Kasumi-1 (cell line): Measurements from ENCODE around the gene RAB36.

ENCODE experiments used
- DNase-seq, 2 experiments: peaks; one replicate each; lab custom pipeline; 2025; lab: John Stamatoyannopoulos, UW

The RAB36 gene

DNA sequence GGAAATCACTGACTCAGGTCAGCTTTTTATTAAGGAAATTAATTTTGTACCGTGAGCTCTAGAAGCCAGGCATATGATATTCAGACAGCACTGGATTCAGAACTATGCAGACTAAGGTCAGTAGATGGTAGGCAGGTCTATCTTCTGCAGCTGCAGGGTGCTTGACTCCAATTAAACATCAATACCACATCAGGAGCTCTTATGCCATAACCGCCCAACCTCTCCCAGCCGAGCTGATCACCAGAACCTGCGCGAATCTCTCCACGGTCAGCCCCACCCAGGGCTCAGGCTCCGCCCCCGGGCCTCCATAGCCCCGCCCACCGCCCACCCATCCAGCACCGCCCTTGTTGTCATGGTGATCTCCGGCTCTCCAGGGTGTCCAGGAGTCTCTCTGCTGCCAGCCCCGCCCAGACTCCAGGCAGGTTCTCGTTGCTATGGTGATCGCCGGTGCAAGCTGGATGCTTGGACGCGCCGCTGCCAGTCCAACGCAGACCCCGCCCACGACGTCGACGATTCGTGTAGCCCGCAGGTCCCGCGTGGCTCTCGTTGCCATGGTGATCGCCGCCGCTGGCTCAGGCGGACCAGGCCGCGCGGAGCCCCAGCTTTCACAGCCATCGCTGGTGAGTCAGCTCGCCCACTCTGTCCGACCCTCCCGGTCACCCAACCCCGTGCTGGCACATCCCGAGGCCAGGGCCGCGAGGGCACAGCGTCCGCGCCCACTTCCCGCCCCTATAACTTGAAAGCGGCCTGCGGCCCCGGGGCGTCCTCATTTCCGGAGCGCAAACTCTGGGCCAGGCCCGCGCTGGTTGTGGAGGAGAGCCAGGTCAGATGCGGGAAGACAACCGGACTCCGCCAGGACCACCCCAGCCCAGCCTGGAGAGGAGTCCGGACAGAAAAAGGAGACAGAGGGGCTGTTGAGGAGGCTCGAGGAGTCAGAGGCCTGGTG lies at the start of gene RAB36:
TSS of gene RAB36 (plus strand) at position 546 of the 946 bp plus-strand sequence. CDS start 1,140 bp downstream, outside the sequence.
- DNase-seq: no peak

- DNase-seq: no peak
Measured at GRCh38 chr22:23095733-23096342, 49.4 kb upstream of the RAB36 start.

- DNase-seq: no peak
Measured at GRCh38 chr22:23097412-23098229, 47.7 kb upstream of the RAB36 start.

DNA sequence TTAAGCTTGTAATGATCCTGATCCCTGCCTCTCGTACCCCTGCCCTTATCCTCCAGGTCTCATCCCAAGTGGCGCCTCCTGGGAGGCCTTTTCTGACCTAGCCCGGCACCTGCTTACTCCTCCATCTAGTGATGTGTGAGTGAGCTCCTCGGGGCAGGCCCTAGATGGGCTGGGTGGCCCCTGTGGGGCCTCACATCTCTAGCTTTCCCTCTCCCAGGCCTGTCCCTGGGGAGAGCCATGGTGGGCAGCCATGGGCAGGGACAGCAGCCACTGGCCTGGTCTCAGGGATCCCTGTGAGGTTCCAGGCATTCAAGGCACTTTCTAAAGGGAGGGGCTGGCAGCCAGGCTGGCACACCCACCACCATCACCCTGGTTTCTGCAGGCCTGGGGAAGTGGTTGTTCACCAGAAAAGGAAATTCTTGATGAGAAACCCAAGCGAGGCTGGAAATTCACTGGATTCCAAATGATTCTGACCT lies 47.0 kb upstream of the RAB36 start:
- no peak for DNase-seq

DNA sequence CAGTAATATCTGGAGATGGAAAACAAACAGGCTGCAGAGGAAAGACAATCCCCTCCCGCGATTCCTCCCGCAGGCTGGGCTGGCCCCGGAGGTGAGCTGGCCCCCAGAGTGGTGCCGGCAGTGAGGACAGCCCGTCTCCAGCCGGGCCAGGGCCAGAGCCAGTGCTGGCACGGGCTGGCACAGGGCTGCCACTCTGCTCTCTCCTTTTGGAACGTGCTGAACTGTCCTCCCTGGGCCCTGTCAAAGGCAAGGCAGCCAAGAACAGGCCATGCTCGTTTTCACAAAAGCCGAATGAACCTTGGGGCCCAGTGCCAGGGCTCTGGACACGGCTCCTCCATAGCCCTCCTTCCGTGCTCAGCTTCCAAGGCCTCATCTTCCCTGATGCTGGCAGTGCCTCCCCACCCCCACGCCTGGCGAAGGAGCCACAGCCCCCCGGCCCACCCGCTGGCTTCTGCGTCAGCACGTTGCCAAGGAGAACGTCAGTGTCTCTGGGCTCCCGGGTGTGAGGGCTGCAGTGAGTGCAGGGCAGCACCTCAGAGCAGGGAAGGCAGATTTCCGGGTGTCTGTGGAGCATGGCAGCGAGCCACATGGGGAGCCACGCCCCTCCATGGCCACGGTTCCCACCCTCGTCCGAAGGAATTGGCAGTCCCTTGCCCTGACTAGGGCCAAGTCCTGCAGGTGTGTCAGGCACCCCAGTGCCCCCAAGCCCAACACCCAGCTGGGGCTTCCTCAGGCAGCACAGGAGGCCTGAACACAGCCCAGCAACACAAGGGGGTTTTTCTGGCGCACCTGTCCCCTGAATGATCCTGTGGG lies 46.4 kb upstream of the RAB36 start:
- no peak for DNase-seq

GRCh38 chr22:23099531-23099804 lies 45.8 kb upstream of the RAB36 start:
- no peak for DNase-seq

- no peak for DNase-seq
Measured at GRCh38 chr22:23100124-23100801, 45.0 kb upstream of the RAB36 start.

- no peak for DNase-seq
Measured at GRCh38 chr22:23101524-23101923, 43.8 kb upstream of the RAB36 start.

- DNase-seq: no peak
Measured at GRCh38 chr22:23102002-23102655, 43.1 kb upstream of the RAB36 start.

- DNase-seq: no peak
Measured at GRCh38 chr22:23102776-23103175, 42.5 kb upstream of the RAB36 start.

GRCh38 chr22:23103199-23103954 lies 41.9 kb upstream of the RAB36 start:
- DNase-seq: no peak

DNA sequence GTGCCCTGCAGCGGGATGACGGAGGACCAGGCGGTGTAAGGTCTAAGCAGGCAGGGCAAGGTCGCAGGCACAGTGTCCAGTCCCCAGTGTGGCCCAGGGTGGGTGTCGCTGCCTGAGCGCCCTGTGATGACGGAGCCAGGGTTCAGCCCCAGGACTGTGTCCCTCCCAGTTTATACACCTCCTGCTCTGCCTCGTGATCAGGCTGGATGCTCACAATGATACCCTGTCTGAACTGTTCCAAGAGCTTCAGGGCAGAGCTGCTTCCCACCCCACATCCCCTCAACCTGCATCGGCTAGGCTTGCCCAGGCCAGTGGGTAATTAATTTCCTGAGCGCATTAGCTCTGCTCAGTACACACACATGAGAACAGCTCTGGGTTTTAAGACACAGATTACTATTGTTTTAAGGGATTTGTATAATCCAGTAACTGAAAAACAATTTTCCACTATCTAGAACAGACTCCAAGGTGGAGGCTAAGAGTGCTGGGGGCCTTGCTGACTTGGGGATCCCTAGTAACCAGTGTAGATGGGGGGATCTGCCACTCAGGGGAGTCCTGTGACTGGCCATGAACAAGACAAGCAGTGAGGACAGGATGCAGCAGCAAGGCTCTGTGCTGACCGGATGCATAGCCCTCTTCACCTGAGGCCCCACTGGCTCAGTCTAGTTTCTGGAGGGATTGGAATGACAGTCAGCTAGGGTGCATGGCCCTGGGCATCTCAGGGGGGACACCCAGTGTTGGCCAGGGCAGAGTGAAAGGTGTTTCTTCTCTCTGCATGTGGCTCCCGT lies 40.9 kb upstream of the RAB36 start:
- DNase-seq: no peak

GRCh38 chr22:23105304-23105703 lies 40.0 kb upstream of the RAB36 start:
- DNase-seq: no peak

DNA sequence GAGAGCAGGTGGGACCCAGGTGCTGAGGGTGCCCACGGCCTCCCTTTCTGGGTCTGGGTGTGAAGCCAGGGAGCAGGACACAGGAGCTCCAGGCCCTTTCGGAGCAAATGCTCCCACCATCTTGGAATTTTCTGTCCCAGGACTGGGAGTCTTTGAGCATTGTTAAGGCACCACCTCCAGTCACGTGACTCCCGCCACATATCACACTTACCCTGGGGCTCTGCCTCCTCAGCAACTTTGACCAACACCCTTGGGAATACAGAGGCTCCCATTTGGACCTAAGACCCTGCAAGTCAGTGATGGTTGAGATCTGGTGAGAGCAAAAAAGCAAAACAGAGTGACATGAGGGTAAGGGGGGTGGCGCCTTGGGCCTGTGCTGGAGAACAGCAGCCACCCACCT lies 39.4 kb upstream of the RAB36 start:
- DNase-seq: no peak

- DNase-seq: no peak
Measured at GRCh38 chr22:23106344-23106743, 38.9 kb upstream of the RAB36 start.

GRCh38 chr22:23106906-23107367 lies 38.3 kb upstream of the RAB36 start:
- no peak for DNase-seq

- DNase-seq: no peak
Measured at GRCh38 chr22:23107487-23108248, 37.6 kb upstream of the RAB36 start.
